ENCODE data around the gene FAM186B.

- TF ChIP-seq POLR2A (IDR thresholded peaks at IDR 0.05): no peak
- TF ChIP-seq, protein P1, sequence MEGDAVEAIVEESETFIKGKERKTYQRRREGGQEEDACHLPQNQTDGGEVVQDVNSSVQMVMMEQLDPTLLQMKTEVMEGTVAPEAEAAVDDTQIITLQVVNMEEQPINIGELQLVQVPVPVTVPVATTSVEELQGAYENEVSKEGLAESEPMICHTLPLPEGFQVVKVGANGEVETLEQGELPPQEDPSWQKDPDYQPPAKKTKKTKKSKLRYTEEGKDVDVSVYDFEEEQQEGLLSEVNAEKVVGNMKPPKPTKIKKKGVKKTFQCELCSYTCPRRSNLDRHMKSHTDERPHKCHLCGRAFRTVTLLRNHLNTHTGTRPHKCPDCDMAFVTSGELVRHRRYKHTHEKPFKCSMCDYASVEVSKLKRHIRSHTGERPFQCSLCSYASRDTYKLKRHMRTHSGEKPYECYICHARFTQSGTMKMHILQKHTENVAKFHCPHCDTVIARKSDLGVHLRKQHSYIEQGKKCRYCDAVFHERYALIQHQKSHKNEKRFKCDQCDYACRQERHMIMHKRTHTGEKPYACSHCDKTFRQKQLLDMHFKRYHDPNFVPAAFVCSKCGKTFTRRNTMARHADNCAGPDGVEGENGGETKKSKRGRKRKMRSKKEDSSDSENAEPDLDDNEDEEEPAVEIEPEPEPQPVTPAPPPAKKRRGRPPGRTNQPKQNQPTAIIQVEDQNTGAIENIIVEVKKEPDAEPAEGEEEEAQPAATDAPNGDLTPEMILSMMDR (IDR thresholded peaks at IDR 0.05 in 4 of 5, conservative IDR thresholded peaks at IDR 0.05 in 1 of 5): no peak
Observed at GRCh38 chr12:49557917-49558215, 47.6 kb downstream of the FAM186B start.

Data from gastrocnemius medialis (tissue), 4 donors.